SJCRH30 (cell line): ENCODE data around the gene TMEM40. TPM values are rescaled to one million over a fixed set of nuclear protein-coding genes. Genes with fewer than 3 reads are reported as not detected.

Source experiments
- DNase-seq, 2 experiments: peaks; one replicate each; pipeline ENCODE4 v3.0.0-alpha.2; 2015 to 2020
- H3K27ac ChIP-seq: fragments of 250-450 bp; sonication (Bioruptor Pico); 2 replicates; pipeline ENCODE4 v1.5.1; 2020; ENCODE audit warnings: mild to moderate bottlenecking, moderate library complexity
- H3K27me3 ChIP-seq: fragments of 250-450 bp; sonication (Bioruptor Pico); 2 replicates; pipeline ENCODE4 v1.5.1; 2020; ENCODE audit warnings: mild to moderate bottlenecking, moderate library complexity
- H3K36me3 ChIP-seq: fragments of 250-450 bp; sonication (Bioruptor Pico); 2 replicates; pipeline ENCODE4 v1.5.1; 2020; ENCODE audit warnings: mild to moderate bottlenecking, moderate library complexity
- H3K4me1 ChIP-seq: fragments of 250-450 bp; sonication (Bioruptor Pico); 2 replicates; pipeline ENCODE4 v1.5.1; 2020; ENCODE audit warnings: mild to moderate bottlenecking, moderate library complexity
- H3K4me3 ChIP-seq: fragments of 250-450 bp; sonication (Bioruptor Pico); 2 replicates; pipeline ENCODE4 v1.5.1; 2020; ENCODE audit warnings: mild to moderate bottlenecking, moderate library complexity
- H3K9me3 ChIP-seq: fragments of 250-450 bp; sonication (Bioruptor Pico); replicated peaks from 2 replicates; pipeline ENCODE4 v1.5.1; 2020; ENCODE audit warnings: mild to moderate bottlenecking, moderate library complexity
- total RNA-seq: library from RNA; depleted of rRNA; stranded (reverse); fragments of >200 nt; shearing (Covaris generic); gene quantifications from 2 replicates; pipeline ENCODE4 v1.2.3, GENCODE V29; 2014

The TMEM40 gene
- total RNA-seq, 1 experiment from 2014 or later: 0.10 TPM

DNA sequence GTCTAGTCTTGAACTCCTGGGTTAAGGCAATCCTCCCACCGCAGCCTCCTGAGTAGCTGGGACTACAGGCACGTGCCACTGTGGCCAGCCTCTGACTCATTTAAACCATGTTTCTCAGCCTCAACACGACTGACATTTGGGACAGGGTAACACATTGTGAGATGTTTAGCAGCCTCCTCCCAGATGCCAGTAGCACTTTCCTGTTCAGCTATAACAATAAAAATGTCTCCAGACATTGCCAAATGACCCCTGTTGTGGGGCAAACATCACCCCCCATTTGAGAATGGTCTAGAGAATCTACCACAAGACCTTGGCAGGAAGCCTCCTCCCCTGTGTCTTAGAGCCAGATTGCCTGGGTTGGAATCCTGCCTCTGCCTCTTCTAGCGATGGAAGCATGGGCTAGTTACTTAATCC, 8.4 kb downstream of the TMEM40 start:
- H3K9me3 ChIP-seq: no peaks in the 10 kb centered on the region
- H3K27me3 ChIP-seq: no peaks in the 10 kb centered on the region
- peak overlapping the region; percentile 17 for H3K27ac ChIP-seq
- peak in 1 of 2 experiments; percentile 14 for DNase-seq
- H3K36me3 ChIP-seq: no peaks in the 10 kb centered on the region
- peaks cover 10% of the 10 kb centered on the region for H3K4me1 ChIP-seq
- no peak overlapping the region for H3K4me3 ChIP-seq

DNA sequence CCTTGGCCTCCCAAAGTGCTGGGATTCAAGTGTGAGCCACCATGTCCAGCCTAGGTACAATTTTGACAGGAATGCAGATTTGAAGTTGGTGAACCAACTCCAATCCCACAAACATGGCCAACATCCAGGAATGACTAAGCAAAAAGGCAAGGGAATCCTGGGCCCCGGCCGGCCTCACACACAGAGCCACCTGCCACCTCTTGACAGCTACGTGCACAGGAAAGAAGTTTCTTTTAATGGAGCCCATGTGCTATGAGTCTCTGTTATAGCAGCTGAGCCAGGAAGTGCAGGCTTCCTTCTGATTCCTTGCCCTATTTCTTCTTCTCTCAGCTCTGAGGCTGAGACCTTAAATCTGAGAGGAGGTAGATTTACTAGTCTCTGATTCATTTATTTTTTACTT, 8.8 kb downstream of the TMEM40 start:
- peaks cover 10% of the 10 kb centered on the region for H3K4me1 ChIP-seq
- H3K27me3 ChIP-seq: no peaks in the 10 kb centered on the region
- H3K36me3 ChIP-seq: no peaks in the 10 kb centered on the region
- DNase-seq: peak; percentile 66 to 69
- peak overlapping the region; percentile 17 for H3K27ac ChIP-seq
- H3K9me3 ChIP-seq: no peaks in the 10 kb centered on the region
- no peak overlapping the region for H3K4me3 ChIP-seq

DNA sequence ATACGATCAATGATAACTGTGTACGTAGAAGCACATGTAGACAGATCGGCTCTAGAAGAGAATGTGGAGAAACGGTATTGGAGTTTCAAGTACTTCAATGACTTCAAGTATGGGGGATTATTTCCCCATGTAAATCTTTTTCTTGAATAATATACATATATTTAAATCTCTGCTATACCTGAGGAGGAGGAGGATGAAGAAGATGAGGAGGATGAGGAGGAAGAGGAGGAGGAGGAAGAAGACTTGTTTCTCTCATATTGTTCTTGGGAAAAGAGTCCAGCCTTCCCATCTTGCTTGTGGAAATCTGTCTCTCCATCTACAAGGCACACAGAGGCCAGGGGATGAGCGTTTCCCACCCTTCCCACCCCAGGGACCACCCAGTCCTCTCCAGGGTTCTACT, 10.6 kb downstream of the TMEM40 start:
- no peaks in the 10 kb centered on the region for H3K36me3 ChIP-seq
- no peak overlapping the region for H3K4me3 ChIP-seq
- peaks cover 10% of the 10 kb centered on the region for H3K4me1 ChIP-seq
- no peak for DNase-seq
- no peaks in the 10 kb centered on the region for H3K27me3 ChIP-seq
- H3K9me3 ChIP-seq: no peaks in the 10 kb centered on the region
- H3K27ac ChIP-seq: no peak overlapping the region

DNA sequence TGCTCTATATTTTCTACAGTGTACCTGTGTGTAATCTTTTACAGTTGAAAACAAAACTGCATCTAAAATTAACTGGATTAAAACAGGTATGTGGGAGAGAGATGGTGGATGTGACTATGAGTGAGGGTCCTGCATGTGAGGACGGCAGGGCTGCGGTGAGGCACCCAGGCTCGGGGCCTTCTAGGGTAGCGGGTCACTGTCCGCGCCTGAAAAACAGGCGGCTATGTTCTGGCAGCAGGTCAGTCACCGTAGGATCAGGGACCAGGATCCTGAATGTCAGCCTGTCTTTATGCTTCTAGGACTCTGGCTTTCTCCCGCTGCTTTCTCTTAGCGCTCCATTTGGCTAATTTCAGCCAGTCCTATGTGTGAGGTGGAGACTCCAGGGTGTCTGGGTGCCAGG, 12.6 kb downstream of the TMEM40 start:
- DNase-seq: no peak
- no peaks in the 10 kb centered on the region for H3K36me3 ChIP-seq
- no peaks in the 10 kb centered on the region for H3K9me3 ChIP-seq
- H3K4me3 ChIP-seq: no peak overlapping the region
- peaks cover 10% of the 10 kb centered on the region for H3K4me1 ChIP-seq
- H3K27me3 ChIP-seq: no peaks in the 10 kb centered on the region
- H3K27ac ChIP-seq: no peak overlapping the region

DNA sequence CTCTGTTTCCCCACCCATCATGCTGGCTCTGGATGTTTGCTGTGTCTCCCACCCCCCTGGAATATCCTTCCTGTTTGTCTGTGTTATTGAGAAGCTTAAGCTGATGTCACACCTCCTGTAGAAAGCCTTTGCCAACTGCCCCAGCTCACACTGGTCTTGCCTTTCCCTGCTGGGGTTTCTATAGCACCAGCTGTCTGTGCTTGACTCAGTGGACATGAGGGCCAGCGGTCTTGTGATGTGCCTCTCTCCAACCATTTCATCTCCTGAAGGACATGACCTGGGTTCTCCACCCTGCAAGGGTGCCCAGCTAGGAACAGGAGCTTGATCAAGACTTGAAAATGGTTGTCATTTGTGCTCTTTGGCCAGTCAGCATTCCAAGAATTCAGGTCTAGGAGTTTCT, 14.7 kb downstream of the TMEM40 start:
- no peak for DNase-seq
- H3K27me3 ChIP-seq: no peaks in the 10 kb centered on the region
- no peaks in the 10 kb centered on the region for H3K36me3 ChIP-seq
- H3K9me3 ChIP-seq: no peaks in the 10 kb centered on the region
- H3K27ac ChIP-seq: no peak overlapping the region
- no peak overlapping the region for H3K4me3 ChIP-seq
- H3K4me1 ChIP-seq: no peaks in the 10 kb centered on the region

DNA sequence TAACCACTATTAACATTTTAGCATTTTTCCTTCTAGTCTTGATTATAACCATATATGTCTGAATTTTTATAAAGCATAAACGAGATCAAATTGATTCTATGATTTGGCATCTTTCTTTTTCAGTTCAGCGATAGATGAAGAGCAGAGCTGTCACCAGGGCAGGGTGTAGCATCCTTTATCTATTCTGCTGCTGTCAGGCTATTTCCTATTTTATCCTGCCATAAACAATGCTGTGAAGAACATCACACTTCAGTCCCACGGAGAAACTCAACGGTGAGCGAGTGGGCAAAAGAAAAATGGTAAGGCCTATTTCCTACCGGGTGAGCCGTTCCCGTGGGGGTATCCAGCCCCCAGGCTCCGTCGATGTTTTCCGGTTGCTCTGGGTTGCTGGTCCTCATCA, 15.5 kb downstream of the TMEM40 start:
- no peaks in the 10 kb centered on the region for H3K9me3 ChIP-seq
- H3K4me1 ChIP-seq: no peaks in the 10 kb centered on the region
- no peak overlapping the region for H3K27ac ChIP-seq
- no peaks in the 10 kb centered on the region for H3K27me3 ChIP-seq
- DNase-seq: no peak
- H3K36me3 ChIP-seq: no peaks in the 10 kb centered on the region
- H3K4me3 ChIP-seq: no peak overlapping the region

DNA sequence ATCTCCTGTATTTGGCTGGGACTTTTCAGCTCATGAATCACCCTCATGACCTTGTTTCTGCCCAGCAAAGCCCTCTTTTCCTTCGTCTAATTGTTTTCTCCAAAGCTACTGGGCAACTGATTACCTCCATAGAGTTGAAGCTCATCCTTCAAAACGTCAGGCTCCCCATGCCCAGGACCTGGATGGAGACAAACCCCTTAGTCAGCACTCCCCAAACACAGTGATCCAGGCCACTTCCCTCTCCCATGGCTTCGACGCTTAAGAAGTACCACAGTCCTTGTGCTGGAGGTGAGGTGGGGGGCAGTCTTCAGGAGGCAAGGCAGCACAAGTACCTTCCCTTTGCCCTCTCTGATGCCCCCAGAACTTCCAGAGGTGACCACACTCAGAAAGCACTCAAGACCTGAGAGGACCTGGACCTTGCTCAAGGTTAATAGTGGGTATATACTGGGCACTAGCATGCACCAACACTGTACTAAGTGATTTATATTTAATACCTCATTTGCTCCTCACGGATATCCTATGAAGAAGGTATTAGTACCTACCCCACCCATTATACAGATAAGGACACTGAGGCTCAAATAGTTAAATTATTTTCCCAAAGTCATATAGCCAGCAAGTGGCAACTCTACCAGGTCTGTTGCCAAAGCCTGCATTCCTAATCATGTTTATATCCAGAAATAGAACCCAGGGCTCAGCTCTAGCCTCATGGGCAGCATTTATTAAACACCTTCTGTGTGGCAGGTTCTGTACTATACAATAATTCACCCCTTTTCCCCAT, 16.5 kb downstream of the TMEM40 start:
- H3K27me3 ChIP-seq: no peaks in the 10 kb centered on the region
- DNase-seq: no peak
- no peaks in the 10 kb centered on the region for H3K4me1 ChIP-seq
- no peak overlapping the region for H3K4me3 ChIP-seq
- no peaks in the 10 kb centered on the region for H3K36me3 ChIP-seq
- H3K27ac ChIP-seq: no peak overlapping the region
- H3K9me3 ChIP-seq: no peaks in the 10 kb centered on the region

DNA sequence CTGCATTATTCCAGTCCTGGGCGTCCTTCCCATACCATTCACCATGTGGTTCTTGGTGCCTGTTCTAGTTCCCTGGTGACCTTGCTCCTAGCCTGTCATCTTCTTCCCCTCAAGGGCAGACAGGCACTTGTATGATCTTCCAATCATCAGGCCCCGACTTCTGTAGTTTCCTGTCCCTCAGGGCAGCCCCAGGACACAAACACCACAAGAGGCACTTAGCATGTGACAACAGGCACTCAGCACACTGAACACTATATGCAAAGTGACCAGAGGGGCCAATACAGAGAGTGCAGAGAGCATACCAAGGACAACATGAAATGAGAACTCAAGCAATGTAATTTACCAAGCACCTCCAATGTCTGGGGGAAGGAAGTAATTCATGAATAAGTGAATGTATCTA, 17.9 kb downstream of the TMEM40 start:
- Histone ChIP-seq H3K27me3 (no peaks in the 10 kb centered on the region), H3K4me3 (no peak overlapping the region), H3K36me3 (no peaks in the 10 kb centered on the region), H3K27ac (no peak overlapping the region), H3K4me1 (no peaks in the 10 kb centered on the region), H3K9me3 (no peaks in the 10 kb centered on the region)
- DNase-seq: no peak

DNA sequence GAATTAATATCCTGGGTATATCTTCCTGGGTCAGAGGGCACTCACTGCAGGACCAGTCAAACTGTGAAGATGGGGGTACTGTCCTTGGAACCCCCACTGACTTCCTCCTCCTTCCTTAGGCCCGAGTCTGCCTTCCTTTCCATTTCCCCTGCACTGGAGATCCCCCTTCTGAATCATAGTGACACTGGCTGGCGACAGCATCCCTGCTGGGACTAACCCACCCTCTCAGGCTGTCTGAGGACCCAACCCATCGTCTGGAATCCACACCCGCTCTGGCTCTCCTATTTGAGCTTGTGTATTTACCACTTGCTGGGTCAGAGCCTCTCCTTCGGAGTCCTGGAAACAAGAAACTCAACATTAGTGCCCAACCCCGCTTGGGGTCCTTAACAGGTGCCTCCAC, 21.2 kb downstream of the TMEM40 start:
- Histone ChIP-seq H3K4me1 (no peaks in the 10 kb centered on the region), H3K27me3 (no peaks in the 10 kb centered on the region), H3K27ac (no peak overlapping the region), H3K36me3 (no peaks in the 10 kb centered on the region), H3K4me3 (no peak overlapping the region), H3K9me3 (no peaks in the 10 kb centered on the region)
- DNase-seq: no peak

DNA sequence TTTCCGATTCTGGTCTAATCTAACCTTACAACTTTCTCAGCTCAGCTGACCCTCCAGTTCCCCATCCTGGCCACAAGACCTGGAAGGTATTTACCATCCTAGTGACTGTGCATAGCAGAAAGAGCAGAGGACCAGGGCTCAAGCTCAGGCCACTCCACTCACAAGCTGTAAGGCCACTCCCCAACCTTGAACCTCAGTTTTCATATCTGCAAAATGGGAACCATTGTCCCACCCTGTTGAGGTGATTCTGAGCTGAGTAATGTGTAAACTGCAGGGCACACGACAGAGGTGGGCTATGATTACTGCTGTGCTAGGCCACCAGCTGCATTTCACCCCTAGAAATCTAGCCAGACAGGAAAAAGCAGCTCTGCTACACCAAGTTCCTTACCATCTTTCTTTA, 21.7 kb downstream of the TMEM40 start:
- no peaks in the 10 kb centered on the region for H3K27me3 ChIP-seq
- no peak overlapping the region for H3K27ac ChIP-seq
- DNase-seq: no peak
- H3K9me3 ChIP-seq: no peaks in the 10 kb centered on the region
- H3K36me3 ChIP-seq: no peaks in the 10 kb centered on the region
- H3K4me1 ChIP-seq: no peaks in the 10 kb centered on the region
- no peak overlapping the region for H3K4me3 ChIP-seq

DNA sequence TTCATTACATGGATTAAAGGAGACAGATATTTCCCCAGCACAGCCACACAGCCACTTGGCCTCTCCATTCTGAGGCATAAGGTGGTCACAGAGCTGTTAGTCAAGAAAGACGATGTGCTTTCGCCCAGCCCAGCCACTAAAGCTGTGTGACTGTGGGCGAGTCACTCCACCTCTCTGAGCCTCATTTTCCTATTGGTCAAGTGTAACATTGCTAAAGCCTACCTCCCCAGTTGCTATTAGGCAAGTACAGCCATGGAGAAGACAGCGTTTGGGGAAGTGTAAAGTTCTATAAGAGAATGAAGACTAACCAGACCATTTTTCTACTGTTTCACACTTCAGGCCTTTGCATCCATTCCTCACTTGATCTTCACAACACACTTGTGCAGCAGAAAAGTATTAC, 24.1 kb downstream of the TMEM40 start:
- no peak for DNase-seq
- no peaks in the 10 kb centered on the region; the same call in 1 of the 2 replicates for H3K4me1 ChIP-seq
- no peaks in the 10 kb centered on the region for H3K36me3 ChIP-seq
- H3K4me3 ChIP-seq: no peak overlapping the region
- H3K9me3 ChIP-seq: no peaks in the 10 kb centered on the region
- no peak overlapping the region for H3K27ac ChIP-seq
- H3K27me3 ChIP-seq: no peaks in the 10 kb centered on the region

DNA sequence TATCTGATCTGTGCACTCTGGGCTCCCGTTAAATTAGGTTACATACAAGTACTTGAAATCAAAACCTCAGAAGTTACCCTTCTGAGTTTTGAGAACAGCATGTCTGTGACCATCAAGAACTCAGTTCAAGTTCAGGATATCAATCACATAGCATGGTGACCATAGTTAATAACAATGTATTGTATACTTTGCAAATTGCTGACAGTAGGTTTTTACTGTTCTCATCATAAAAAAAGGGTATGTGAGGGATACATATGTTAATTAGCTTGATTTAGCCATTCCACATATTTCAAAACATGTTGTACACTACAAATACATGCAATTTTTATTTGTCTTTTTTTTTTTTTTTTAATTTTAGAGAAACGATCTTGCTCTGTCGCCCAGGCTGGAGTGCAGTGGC, 25.5 kb downstream of the TMEM40 start:
- H3K4me1 ChIP-seq: peaks cover 9% of the 10 kb centered on the region; the same call in 1 of the 2 replicates
- H3K36me3 ChIP-seq: no peaks in the 10 kb centered on the region
- H3K9me3 ChIP-seq: no peaks in the 10 kb centered on the region
- no peak overlapping the region for H3K27ac ChIP-seq
- H3K27me3 ChIP-seq: no peaks in the 10 kb centered on the region
- H3K4me3 ChIP-seq: no peak overlapping the region
- no peak for DNase-seq

DNA sequence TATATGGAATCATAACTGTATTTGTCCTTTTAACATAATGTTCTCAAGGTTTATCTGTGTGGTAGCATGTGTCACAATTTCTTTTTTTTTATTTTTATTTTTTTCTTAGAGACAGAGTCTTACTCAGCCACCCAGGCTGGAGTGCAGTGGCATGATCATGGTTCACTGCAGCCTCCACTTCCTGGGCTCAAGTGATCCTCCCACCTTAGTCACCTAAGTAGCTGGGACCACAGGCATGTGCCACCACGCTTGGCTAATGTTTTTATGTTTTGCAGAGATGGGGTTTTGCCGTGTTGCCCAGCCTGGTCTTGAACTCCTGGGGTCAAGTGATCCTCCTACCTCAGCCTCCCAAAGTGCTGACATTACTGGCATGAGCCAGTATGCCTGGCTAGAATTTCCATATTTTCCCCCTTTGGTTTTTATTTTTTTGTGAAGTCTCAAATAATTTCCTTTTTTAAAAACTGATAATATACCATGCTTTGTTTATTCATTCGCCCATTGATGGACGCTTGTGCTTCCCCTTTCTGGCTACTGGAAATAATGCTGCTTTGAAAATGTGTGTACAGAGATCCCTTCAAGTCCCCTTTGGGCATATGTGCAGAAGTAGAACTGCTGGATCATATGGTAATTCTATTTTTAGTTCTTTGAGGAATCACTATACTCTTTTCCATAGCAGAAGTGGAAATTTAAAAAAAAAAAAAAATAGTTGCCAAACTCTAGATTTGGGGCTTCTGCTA, 28.4 kb downstream of the TMEM40 start:
- no peaks in the 10 kb centered on the region for H3K9me3 ChIP-seq
- H3K36me3 ChIP-seq: no peaks in the 10 kb centered on the region
- H3K4me1 ChIP-seq: peaks cover 9% of the 10 kb centered on the region; the same call in 1 of the 2 replicates
- no peak overlapping the region for H3K4me3 ChIP-seq
- no peak overlapping the region for H3K27ac ChIP-seq
- no peaks in the 10 kb centered on the region for H3K27me3 ChIP-seq
- no peak for DNase-seq

DNA sequence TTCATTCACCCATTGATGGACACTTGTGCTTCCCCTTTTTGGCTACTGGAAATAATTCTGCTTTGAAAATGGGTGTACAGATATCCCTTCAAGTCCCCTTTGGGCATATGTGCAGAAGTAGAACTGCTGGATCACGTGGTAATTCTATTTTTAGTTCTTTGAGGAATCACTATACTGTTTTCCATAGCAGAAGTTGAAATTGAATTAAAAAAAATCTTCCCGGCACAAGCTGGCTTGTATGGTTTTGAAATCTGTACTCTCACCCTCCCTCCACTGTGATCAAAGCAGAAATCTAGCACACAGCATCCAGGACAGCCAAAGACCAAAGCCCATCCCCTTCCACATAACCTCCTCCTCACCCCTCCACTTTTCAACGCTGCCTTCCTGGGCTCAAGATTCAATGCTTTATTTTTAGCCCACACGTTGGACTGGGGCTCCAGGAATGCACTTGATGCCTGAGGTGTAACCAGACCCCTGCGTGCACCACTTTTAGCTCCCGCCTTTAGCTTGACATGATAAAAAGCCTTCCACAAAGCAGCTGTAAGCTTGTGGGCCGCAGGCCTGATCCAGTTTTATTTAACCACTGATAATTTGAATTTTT, 29.9 kb downstream of the TMEM40 start:
- Histone ChIP-seq H3K4me1 (peaks cover 9% of the 10 kb centered on the region; the same call in 1 of the 2 replicates), H3K36me3 (no peaks in the 10 kb centered on the region), H3K4me3 (no peak overlapping the region), H3K27ac (no peak overlapping the region), H3K9me3 (no peaks in the 10 kb centered on the region), H3K27me3 (no peaks in the 10 kb centered on the region)
- peak; percentile 66 to 75 for DNase-seq

DNA sequence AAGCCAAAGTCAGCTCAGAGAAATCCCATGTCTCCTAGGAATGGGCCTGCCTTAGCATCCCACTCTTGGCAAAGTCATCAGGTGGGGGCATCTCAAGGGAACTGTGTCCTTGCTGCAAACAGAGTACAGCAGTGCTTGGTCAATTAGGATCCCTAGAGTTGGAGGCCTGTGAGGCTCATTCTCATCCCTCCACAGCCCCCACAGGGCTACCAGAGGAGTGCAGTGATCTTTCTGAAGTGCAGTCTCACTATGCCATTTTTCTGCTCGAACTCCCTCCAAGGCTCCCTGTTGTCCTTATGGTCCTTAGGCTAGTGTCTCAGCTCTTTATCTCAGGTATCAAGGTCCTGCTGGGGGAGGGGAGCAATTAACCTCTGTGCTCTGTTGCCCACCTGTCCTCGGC, 31.1 kb downstream of the TMEM40 start:
- Histone ChIP-seq H3K9me3 (no peaks in the 10 kb centered on the region), H3K36me3 (no peaks in the 10 kb centered on the region), H3K4me3 (no peak overlapping the region), H3K27me3 (no peaks in the 10 kb centered on the region), H3K27ac (no peak overlapping the region), H3K4me1 (peaks cover 9% of the 10 kb centered on the region; the same call in 1 of the 2 replicates)
- DNase-seq: no peak
